ENCODE measurements around the gene SH3YL1. TPM values are rescaled to one million over a fixed set of nuclear protein-coding genes. Genes with fewer than 3 reads are reported as not detected.

SH3YL1 gene
- total RNA-seq, 1 donor from 2014 or later: 33.3 TPM

DNA sequence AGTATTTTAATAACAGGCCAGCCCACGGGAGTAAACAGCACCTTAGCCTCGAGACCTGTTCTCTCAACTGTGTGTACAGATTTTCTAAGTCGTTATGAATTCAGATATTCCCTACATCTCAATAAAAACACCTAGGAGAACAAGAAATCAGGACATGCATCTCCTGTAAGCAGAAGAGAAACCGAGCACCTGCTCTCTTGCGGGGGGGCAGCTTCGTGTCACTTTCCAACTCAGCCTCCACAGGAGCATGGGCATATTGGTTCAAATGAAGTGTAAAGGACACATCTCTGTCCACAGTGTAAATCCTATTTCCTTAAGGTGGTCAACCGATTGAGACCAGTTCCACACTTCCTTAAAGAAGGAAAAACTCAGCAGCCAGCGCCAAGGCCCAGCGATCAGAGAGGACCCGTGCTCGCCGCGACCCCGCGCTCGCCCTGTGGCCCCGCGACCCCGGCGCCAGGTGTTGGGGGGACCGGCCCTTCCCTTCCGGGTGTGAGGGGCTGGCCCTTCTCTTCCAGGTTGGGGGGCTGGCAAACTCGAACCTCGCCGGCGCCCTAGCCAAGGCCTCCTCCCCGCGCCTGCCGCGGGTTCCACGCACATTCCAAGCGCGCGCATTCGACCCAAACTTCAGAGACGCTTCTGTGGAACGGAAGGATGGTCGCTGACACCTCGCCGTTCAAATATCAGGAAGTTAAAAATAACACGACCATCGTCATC is 652 bp downstream of the SH3YL1 start:
- ChIA-PET POLR2A (interaction anchor here (0.6 kb wide), 1 partner anchor 11 kb away, joined by 3 read pairs; no protein-coding TSS in a partner anchor), CTCF (interaction anchor here (0.6 kb wide), 1 partner anchor 17 kb away, joined by 3 read pairs; no protein-coding TSS in a partner anchor)
- peak overlapping the region; percentile 12 for H3K27ac Mint-ChIP-seq
- no peak for ATAC-seq (ENCODE audit: low read depth)
- TF ChIP-seq, protein P1, sequence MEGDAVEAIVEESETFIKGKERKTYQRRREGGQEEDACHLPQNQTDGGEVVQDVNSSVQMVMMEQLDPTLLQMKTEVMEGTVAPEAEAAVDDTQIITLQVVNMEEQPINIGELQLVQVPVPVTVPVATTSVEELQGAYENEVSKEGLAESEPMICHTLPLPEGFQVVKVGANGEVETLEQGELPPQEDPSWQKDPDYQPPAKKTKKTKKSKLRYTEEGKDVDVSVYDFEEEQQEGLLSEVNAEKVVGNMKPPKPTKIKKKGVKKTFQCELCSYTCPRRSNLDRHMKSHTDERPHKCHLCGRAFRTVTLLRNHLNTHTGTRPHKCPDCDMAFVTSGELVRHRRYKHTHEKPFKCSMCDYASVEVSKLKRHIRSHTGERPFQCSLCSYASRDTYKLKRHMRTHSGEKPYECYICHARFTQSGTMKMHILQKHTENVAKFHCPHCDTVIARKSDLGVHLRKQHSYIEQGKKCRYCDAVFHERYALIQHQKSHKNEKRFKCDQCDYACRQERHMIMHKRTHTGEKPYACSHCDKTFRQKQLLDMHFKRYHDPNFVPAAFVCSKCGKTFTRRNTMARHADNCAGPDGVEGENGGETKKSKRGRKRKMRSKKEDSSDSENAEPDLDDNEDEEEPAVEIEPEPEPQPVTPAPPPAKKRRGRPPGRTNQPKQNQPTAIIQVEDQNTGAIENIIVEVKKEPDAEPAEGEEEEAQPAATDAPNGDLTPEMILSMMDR (IDR thresholded peaks at IDR 0.05): no peak
- DNase-seq: no peak
- peaks cover 31% of the 10 kb centered on the region for H3K36me3 Mint-ChIP-seq (ENCODE audit: low read depth)
- no peaks in the 10 kb centered on the region for H3K27me3 Mint-ChIP-seq
- peak overlapping the region; percentile 93 for H3K4me3 Mint-ChIP-seq
- peaks cover 2% of the 10 kb centered on the region for H3K9me3 Mint-ChIP-seq
- H3K4me1 Mint-ChIP-seq: peaks cover 35% of the 10 kb centered on the region
- intact Hi-C loops (cut with micrococcal nuclease): loop anchor here (5.0 kb wide), 1 partner anchor 374 kb away; no protein-coding TSS in a partner anchor

DNA sequence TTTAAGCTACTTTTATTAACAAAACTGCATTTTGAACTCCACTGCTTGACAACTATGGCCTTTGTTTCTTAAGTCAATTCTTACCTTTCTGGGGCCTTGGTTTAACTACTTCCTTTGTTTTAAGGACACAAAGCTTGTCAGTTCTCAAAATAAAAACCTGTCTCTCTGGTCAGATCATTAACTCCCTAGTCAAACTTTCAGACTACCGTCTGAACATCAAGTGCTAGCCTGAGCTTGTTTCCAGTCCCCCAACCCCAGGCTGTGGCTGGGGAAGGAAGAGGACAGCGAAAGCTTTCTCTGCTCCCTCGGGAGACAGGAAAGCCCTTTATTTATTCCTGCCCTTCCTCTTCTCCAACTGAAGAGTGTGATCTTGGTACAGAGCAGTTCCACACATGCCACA is 1.7 kb downstream of the SH3YL1 start:
- H3K4me3 Mint-ChIP-seq: no peak overlapping the region
- POLR2A ChIA-PET: no interaction called here
- CTCF ChIA-PET: interaction anchor here (1.4 kb wide), 1 partner anchor 16 kb away, joined by 4 read pairs; no protein-coding TSS in a partner anchor
- ATAC-seq (ENCODE audit: low read depth) (no peak), DNase-seq (no peak)
- no peaks in the 10 kb centered on the region for H3K27me3 Mint-ChIP-seq
- peaks cover 28% of the 10 kb centered on the region for H3K4me1 Mint-ChIP-seq
- peaks cover 24% of the 10 kb centered on the region for H3K36me3 Mint-ChIP-seq (ENCODE audit: low read depth)
- peaks cover 2% of the 10 kb centered on the region for H3K9me3 Mint-ChIP-seq
- TF ChIP-seq, protein P1 (IDR thresholded peaks at IDR 0.05): no peak
- intact Hi-C loops (cut with micrococcal nuclease): loop anchor here (5.0 kb wide), 1 partner anchor 375 kb away; no protein-coding TSS in a partner anchor
- H3K27ac Mint-ChIP-seq: no peak overlapping the region

DNA sequence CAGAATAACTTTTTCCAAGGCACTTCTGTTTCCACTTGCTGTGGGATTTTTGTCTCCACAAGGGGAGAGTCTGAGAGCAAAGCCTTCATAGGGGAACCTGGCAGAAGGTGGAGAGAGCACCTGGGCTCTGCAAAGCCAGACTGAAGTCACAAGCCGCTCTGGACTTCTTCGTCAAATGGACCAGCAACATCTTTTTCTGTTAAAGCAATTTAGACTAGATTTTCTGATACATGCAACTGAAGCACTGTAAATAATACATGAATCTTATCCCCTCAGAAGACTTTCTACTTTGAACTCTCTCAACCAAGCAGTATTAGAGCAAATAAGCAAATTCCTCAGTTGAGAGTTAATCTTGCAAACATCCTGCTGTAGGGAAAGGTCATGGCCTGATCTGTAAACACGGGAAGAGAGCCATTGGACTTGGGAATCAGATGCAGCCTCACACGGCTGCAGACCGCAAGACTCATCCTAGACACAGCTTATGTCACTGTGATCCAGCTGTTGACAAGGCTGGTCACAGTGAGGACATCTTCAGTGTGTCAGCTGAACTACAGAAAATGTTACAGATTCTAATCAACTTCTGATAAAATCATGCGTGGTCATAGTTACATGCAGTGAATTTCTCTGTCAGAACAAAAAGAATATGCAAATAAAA is 3.2 kb downstream of the SH3YL1 start:
- H3K27ac Mint-ChIP-seq: no peak overlapping the region
- peaks cover 2% of the 10 kb centered on the region for H3K9me3 Mint-ChIP-seq
- ChIA-PET POLR2A (no interaction called here), CTCF (no interaction called here)
- DNase-seq (no peak), ATAC-seq (ENCODE audit: low read depth) (no peak)
- H3K4me1 Mint-ChIP-seq: peaks cover 17% of the 10 kb centered on the region
- intact Hi-C loops (cut with micrococcal nuclease): loop anchor here (5.0 kb wide), 1 partner anchor 377 kb away; no protein-coding TSS in a partner anchor
- no peaks in the 10 kb centered on the region for H3K27me3 Mint-ChIP-seq
- H3K36me3 Mint-ChIP-seq (ENCODE audit: low read depth): peaks cover 21% of the 10 kb centered on the region
- H3K4me3 Mint-ChIP-seq: no peak overlapping the region
- TF ChIP-seq, protein P1 (IDR thresholded peaks at IDR 0.05): no peak

DNA sequence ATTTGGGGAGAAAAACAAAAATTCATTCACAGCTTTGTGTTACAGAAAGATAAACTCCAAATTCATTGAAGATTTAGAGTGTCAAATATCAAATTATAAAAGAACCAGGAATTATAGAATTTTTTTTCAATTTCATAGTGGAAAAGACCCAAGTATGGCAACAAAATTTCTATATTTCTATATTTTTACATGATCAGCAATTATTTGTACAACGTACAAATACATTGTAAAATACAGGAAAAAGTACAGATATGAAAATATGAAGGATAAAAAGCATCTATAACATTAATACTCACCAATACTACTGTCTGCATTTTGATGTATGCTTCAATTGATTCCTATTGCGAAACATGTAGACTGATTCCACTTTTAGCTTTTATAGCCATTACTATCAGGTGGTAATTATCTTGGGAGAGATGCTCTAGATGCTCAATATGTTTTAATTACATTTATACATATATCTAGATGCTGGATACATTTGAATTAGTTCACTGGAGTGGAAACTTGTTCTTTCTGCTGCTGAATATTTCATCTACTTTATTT is 4.0 kb downstream of the SH3YL1 start:
- Mint-ChIP-seq H3K4me3 (no peak overlapping the region), H3K27ac (no peak overlapping the region), H3K36me3 (ENCODE audit: low read depth) (peaks cover 17% of the 10 kb centered on the region), H3K4me1 (peaks cover 10% of the 10 kb centered on the region), H3K9me3 (peaks cover 2% of the 10 kb centered on the region), H3K27me3 (no peaks in the 10 kb centered on the region)
- ChIA-PET CTCF (no interaction called here), POLR2A (no interaction called here)
- TF ChIP-seq, protein P1 (IDR thresholded peaks at IDR 0.05): no peak
- no peak for ATAC-seq (ENCODE audit: low read depth)
- no peak for DNase-seq
- intact Hi-C loops (cut with micrococcal nuclease): loop anchor here (5.0 kb wide), 1 partner anchor 377 kb away; no protein-coding TSS in a partner anchor

DNA sequence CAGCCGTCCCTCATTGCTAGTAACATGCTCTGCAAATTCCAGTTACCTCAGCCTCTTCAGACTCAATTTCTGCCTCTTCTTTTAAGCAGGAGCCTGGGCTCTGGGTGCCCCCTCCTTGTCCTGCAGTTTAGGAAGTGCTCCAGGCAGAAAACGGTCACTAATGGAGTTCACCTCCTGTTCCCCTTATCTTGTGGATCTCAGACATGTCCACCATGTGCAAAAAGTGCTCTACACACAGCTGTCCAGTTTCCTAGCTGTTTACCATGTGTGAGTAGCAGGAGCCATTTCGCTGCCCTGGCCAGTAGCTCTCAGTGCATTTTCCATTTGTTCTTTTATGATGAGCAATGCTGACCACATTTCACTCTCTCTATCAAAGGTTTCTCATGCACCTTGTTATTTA is 4.9 kb downstream of the SH3YL1 start:
- no peak for ATAC-seq (ENCODE audit: low read depth)
- CTCF ChIA-PET: interaction anchor here (1.2 to 1.5 kb wide), 2 partner anchors 12 to 15 kb away, joined by 3 to 5 read pairs; no protein-coding TSS in a partner anchor
- no peak overlapping the region for H3K27ac Mint-ChIP-seq
- peaks cover 8% of the 10 kb centered on the region for H3K4me1 Mint-ChIP-seq
- TF ChIP-seq, protein P1 (IDR thresholded peaks at IDR 0.05): no peak
- peaks cover 2% of the 10 kb centered on the region for H3K9me3 Mint-ChIP-seq
- H3K4me3 Mint-ChIP-seq: no peak overlapping the region
- H3K27me3 Mint-ChIP-seq: no peaks in the 10 kb centered on the region
- POLR2A ChIA-PET: no interaction called here
- intact Hi-C loops (cut with micrococcal nuclease): no loop called here
- H3K36me3 Mint-ChIP-seq (ENCODE audit: low read depth): peaks cover 13% of the 10 kb centered on the region
- no peak for DNase-seq
